MM.1S (cell line): ENCODE results near the gene CHST3.

ENCODE experiments used
- DNase-seq: peaks from one replicate; pipeline ENCODE4 v3.0.0-alpha.2; 2015
- H2AFZ ChIP-seq: fragments of 300-600 bp; sonication (generic); 2 replicates; pipeline ENCODE4 v1.6.0; 2016; ENCODE audit warnings: antibody characterized with exemption, low read length
- H3F3A ChIP-seq: fragments of 300-600 bp; sonication (generic); 2 replicates; pipeline ENCODE4 v1.6.1; 2016; ENCODE audit warnings: mild to moderate bottlenecking, antibody characterized with exemption, low read length, moderate library complexity, mixed read lengths; ENCODE audit not compliant: insufficient read depth
- H3K27ac ChIP-seq: fragments of 300-600 bp; sonication (generic); 2 replicates; pipeline ENCODE4 v1.5.1; 2016; ENCODE audit warnings: mild to moderate bottlenecking, low read length
- H3K27me3 ChIP-seq: fragments of 300-600 bp; sonication (generic); replicated peaks from 2 replicates; pipeline ENCODE4 v1.6.0; 2016; ENCODE audit warnings: low read length; ENCODE audit not compliant: insufficient read depth
- H3K36me3 ChIP-seq: fragments of 300-600 bp; sonication (generic); replicated peaks from 2 replicates; pipeline ENCODE4 v1.6.1; 2016; ENCODE audit warnings: mild to moderate bottlenecking, low read length, mixed read lengths; ENCODE audit not compliant: insufficient read depth
- H3K4me1 ChIP-seq: fragments of 300-600 bp; sonication (generic); 2 replicates; pipeline ENCODE4 v1.6.1; 2016; ENCODE audit warnings: low read length, mixed read lengths
- H3K4me2 ChIP-seq: fragments of 300-600 bp; sonication (generic); 2 replicates; pipeline ENCODE4 v1.6.0; 2016; ENCODE audit warnings: low read depth, low read length
- H3K4me3 ChIP-seq: fragments of 300-600 bp; sonication (generic); 2 replicates; pipeline ENCODE4 v1.5.1; 2016; ENCODE audit warnings: low read length, mixed read lengths
- H3K79me2 ChIP-seq: fragments of 300-600 bp; sonication (generic); 2 replicates; pipeline ENCODE4 v1.6.1; 2016; ENCODE audit warnings: mixed run types, low read length, mixed read lengths
- H3K9ac ChIP-seq: fragments of 300-600 bp; sonication (generic); 2 replicates; pipeline ENCODE4 v1.6.1; 2016; ENCODE audit warnings: low read length, mixed read lengths
- H3K9me2 ChIP-seq: fragments of 300-600 bp; sonication (generic); replicated peaks from 2 replicates; pipeline ENCODE4 v1.6.1; 2016; ENCODE audit warnings: mild to moderate bottlenecking, low read length, mixed read lengths; ENCODE audit not compliant: insufficient read depth
- H3K9me3 ChIP-seq: fragments of 300-600 bp; sonication (generic); replicated peaks from 2 replicates; pipeline ENCODE4 v1.6.1; 2016; ENCODE audit warnings: mild to moderate bottlenecking, low read length, mixed read lengths; ENCODE audit not compliant: insufficient read depth
- H4K20me1 ChIP-seq: fragments of 300-600 bp; sonication (generic); 2 replicates; pipeline ENCODE4 v1.6.1; 2016; ENCODE audit warnings: mild to moderate bottlenecking, low read length, moderate library complexity, mixed read lengths; ENCODE audit not compliant: insufficient read depth
- CTCF ChIP-seq: fragments of 300-600 bp; sonication (generic); IDR thresholded peaks from 2 replicates; pipeline ENCODE4 v1.5.1; 2016; ENCODE audit warnings: antibody characterized with exemption, low read length, mixed read lengths
- EZH2 ChIP-seq: fragments of 300-600 bp; sonication (generic); optimal IDR thresholded peaks from 2 replicates; pipeline ENCODE3; 2017; ENCODE audit warnings: low read depth, mild to moderate bottlenecking, antibody characterized with exemption, low read length, mixed read lengths
- EZH2phosphoT487 ChIP-seq: fragments of 300-600 bp; sonication (generic); IDR thresholded peaks from 2 replicates; pipeline ENCODE4 v1.6.1; 2018; ENCODE audit warnings: antibody characterized with exemption, low read length

The CHST3 gene

GRCh38 chr10:72041491-72041890 lies 77.3 kb downstream of the CHST3 start:
- H3K9ac ChIP-seq: no peak overlapping the region
- H3K4me1 ChIP-seq: no peaks in the 10 kb centered on the region
- no peaks in the 10 kb centered on the region for H3K9me3 ChIP-seq
- H3K27me3 ChIP-seq: no peaks in the 10 kb centered on the region; the same call in 1 of the 2 replicates
- no peaks in the 10 kb centered on the region for H3F3A ChIP-seq
- no peak overlapping the region for H3K27ac ChIP-seq
- no peak overlapping the region for H3K4me3 ChIP-seq
- 0 out of 2 replicates have a peak overlapping the region, but pooled peaks have one; percentile 35 for H2AFZ ChIP-seq
- no peak for DNase-seq
- H3K36me3 ChIP-seq: no peaks in the 10 kb centered on the region
- no peak overlapping the region for H3K4me2 ChIP-seq
- no peaks in the 10 kb centered on the region for H4K20me1 ChIP-seq
- no peaks in the 10 kb centered on the region for H3K79me2 ChIP-seq
- TF ChIP-seq EZH2 (no peak), CTCF (no peak), EZH2phosphoT487 (no peak)
- no peaks in the 10 kb centered on the region for H3K9me2 ChIP-seq

GRCh38 chr10:72043016-72043834 lies 79.0 kb downstream of the CHST3 start:
- Histone ChIP-seq H3K27me3 (no peaks in the 10 kb centered on the region; the same call in 1 of the 2 replicates), H3K79me2 (no peaks in the 10 kb centered on the region), H3K9me3 (no peaks in the 10 kb centered on the region), H3F3A (no peaks in the 10 kb centered on the region), H3K9me2 (no peaks in the 10 kb centered on the region), H3K4me3 (no peak overlapping the region), H3K4me2 (no peak overlapping the region), H3K9ac (no peak overlapping the region), H3K27ac (no peak overlapping the region), H2AFZ (no peak overlapping the region), H4K20me1 (no peaks in the 10 kb centered on the region), H3K4me1 (no peaks in the 10 kb centered on the region), H3K36me3 (no peaks in the 10 kb centered on the region)
- TF ChIP-seq CTCF (no peak), EZH2 (no peak), EZH2phosphoT487 (no peak)
- DNase-seq: no peak

- H3F3A ChIP-seq: no peaks in the 10 kb centered on the region
- H3K9me2 ChIP-seq: no peaks in the 10 kb centered on the region
- H3K4me3 ChIP-seq: no peak overlapping the region
- no peaks in the 10 kb centered on the region for H3K9me3 ChIP-seq
- TF ChIP-seq EZH2phosphoT487 (no peak), EZH2 (no peak), CTCF (no peak)
- no peak overlapping the region for H3K4me2 ChIP-seq
- no peak overlapping the region for H3K27ac ChIP-seq
- no peak for DNase-seq
- no peaks in the 10 kb centered on the region for H3K27me3 ChIP-seq
- no peak overlapping the region for H3K9ac ChIP-seq
- no peaks in the 10 kb centered on the region for H3K36me3 ChIP-seq
- no peaks in the 10 kb centered on the region for H3K4me1 ChIP-seq
- no peaks in the 10 kb centered on the region for H4K20me1 ChIP-seq
- no peaks in the 10 kb centered on the region for H3K79me2 ChIP-seq
- no peak overlapping the region for H2AFZ ChIP-seq
Observed at GRCh38 chr10:72044417-72045041, 80.3 kb downstream of the CHST3 start.
